Measurements from ENCODE around the gene PGAM2. TPM values are rescaled to one million over a fixed set of nuclear protein-coding genes. Genes with fewer than 3 reads are reported as not detected.

PGAM2 gene
- total RNA-seq, 1 donor from 2014 or later: not detected

- TF ChIP-seq CTCF (IDR thresholded peaks at IDR 0.05): no peak
- TF ChIP-seq POLR2AphosphoS5 (IDR thresholded peaks at IDR 0.05; ENCODE audit: insufficient read depth in 1 of 2, low read depth in 1 of 2): no peak
- no peak for TF ChIP-seq POLR2A (IDR thresholded peaks at IDR 0.05)
- H3K27ac ChIP-seq: no peak overlapping the region
- no peak for DNase-seq (ENCODE audit: extremely low spot score in 2 of 2)
These were observed 8.1 kb downstream of the PGAM2 start for GRCh38 chr7:44057181-44057848.

GRCh38 chr7:44056681-44057080, 8.7 kb downstream of the PGAM2 start:
- Histone ChIP-seq H3K4me1 (peaks cover 10% of the 10 kb centered on the region), H3K4me3 (no peak overlapping the region), H3K27me3 (no peaks in the 10 kb centered on the region), H3K36me3 (peaks cover 6 to 89% of the 10 kb centered on the region in 2 donors), H3K27ac (no peak overlapping the region), H3K9me3 (no peaks in the 10 kb centered on the region)
- no peak for DNase-seq (ENCODE audit: extremely low spot score in 2 of 2)
- intact Hi-C loops (cut with DNase I): no loop called here
- TF ChIP-seq POLR2AphosphoS5 (IDR thresholded peaks at IDR 0.05; ENCODE audit: insufficient read depth in 1 of 2, low read depth in 1 of 2) (no peak), POLR2A (IDR thresholded peaks at IDR 0.05) (no peak), CTCF (IDR thresholded peaks at IDR 0.05) (no peak)

More at GRCh38 chr7:44057181-44057848, 8.1 kb downstream of the PGAM2 start:
- Histone ChIP-seq H3K27me3 (no peaks in the 10 kb centered on the region), H3K9me3 (no peaks in the 10 kb centered on the region), H3K36me3 (peaks cover 6 to 90% of the 10 kb centered on the region in 2 donors), H3K4me1 (peaks cover 4% of the 10 kb centered on the region), H3K4me3 (no peak overlapping the region)
- intact Hi-C loops (cut with DNase I): no loop called here

- DNase-seq (ENCODE audit: extremely low spot score in 2 of 2): no peak
- intact Hi-C loops (cut with DNase I): no loop called here
- Histone ChIP-seq H3K9me3 (no peaks in the 10 kb centered on the region), H3K4me1 (peaks cover 35% of the 10 kb centered on the region), H3K27me3 (no peaks in the 10 kb centered on the region), H3K27ac (peak overlapping the region; percentile 25), H3K36me3 (peaks cover 0 to 72% of the 10 kb centered on the region in 2 donors), H3K4me3 (no peak overlapping the region)
- TF ChIP-seq POLR2A (IDR thresholded peaks at IDR 0.05) (no peak), POLR2AphosphoS5 (IDR thresholded peaks at IDR 0.05; ENCODE audit: insufficient read depth in 1 of 2, low read depth in 1 of 2) (no peak), CTCF (IDR thresholded peaks at IDR 0.05) (no peak)
These were observed 12.5 kb downstream of the PGAM2 start for GRCh38 chr7:44052771-44053365.

GRCh38 chr7:44051611-44052220, 13.7 kb downstream of the PGAM2 start:
- no peaks in the 10 kb centered on the region for H3K27me3 ChIP-seq
- H3K27ac ChIP-seq: peak overlapping the region; percentile 25
- intact Hi-C loops (cut with DNase I): no loop called here
- TF ChIP-seq CTCF (IDR thresholded peaks at IDR 0.05) (no peak), POLR2A (IDR thresholded peaks at IDR 0.05) (no peak)
- DNase-seq (ENCODE audit: extremely low spot score in 2 of 2): no peak
- no peaks in the 10 kb centered on the region for H3K9me3 ChIP-seq
- H3K4me3 ChIP-seq: no peak overlapping the region
- H3K4me1 ChIP-seq: peaks cover 42% of the 10 kb centered on the region
- peaks cover 0 to 63% of the 10 kb centered on the region in 2 donors for H3K36me3 ChIP-seq
